GM23338 (cell line): Measurements from ENCODE around the gene ONECUT3.

Source experiments
- CREB1 ChIP-seq: fragments of 250-450 bp; sonication (Bioruptor Pico); IDR thresholded peaks from 2 replicates; pipeline ENCODE4 v1.5.0; 2020; ENCODE audit warnings: low read depth, mild to moderate bottlenecking, moderate library complexity
- EZH2 ChIP-seq: fragments of 200-600 bp; sonication (generic); IDR thresholded peaks from one replicate; pipeline ENCODE4 v1.8.0; 2017; ENCODE audit warnings: antibody characterized with exemption, mild to moderate bottlenecking, low read depth; ENCODE audit not compliant: unreplicated experiment
- EZH2phosphoT487 ChIP-seq: fragments of 200-600 bp; sonication (generic); IDR thresholded peaks from one replicate; pipeline ENCODE4 v1.8.1; 2018; ENCODE audit warnings: antibody characterized with exemption; ENCODE audit not compliant: unreplicated experiment
- JUNB ChIP-seq: IDR thresholded peaks from one replicate; pipeline ENCODE4 v1.6.1; 2016; ENCODE audit warnings: antibody characterized with exemption; ENCODE audit not compliant: unreplicated experiment
- NANOG ChIP-seq: IDR thresholded peaks from 2 replicates; pipeline ENCODE4 v1.6.1; 2016; ENCODE audit warnings: antibody characterized with exemption, borderline replicate concordance
- POLR2AphosphoS5 ChIP-seq: IDR thresholded peaks from 2 replicates; pipeline ENCODE4 v1.6.1; 2016; ENCODE audit warnings: antibody characterized with exemption, low read depth
- REST ChIP-seq: IDR thresholded peaks from one replicate; pipeline ENCODE4 v1.6.1; 2018; ENCODE audit warnings: antibody characterized with exemption; ENCODE audit not compliant: unreplicated experiment
- STAT1 ChIP-seq: IDR thresholded peaks from one replicate; pipeline ENCODE4 v1.6.1; 2016; ENCODE audit warnings: antibody characterized with exemption; ENCODE audit not compliant: unreplicated experiment
- ZNF114 ChIP-seq: fragments of 250-450 bp; sonication (Bioruptor Pico); IDR thresholded peaks from 2 replicates; pipeline ENCODE4 v1.5.0; 2020; ENCODE audit warnings: mild to moderate bottlenecking, moderate library complexity
- ZNF331 ChIP-seq: fragments of 250-450 bp; sonication (Bioruptor Pico); IDR thresholded peaks from 2 replicates; pipeline ENCODE4 v1.5.0; 2020; ENCODE audit warnings: low read depth, mild to moderate bottlenecking, moderate library complexity
- ZNF462 ChIP-seq: fragments of 250-450 bp; sonication (Bioruptor Pico); IDR thresholded peaks from 2 replicates; pipeline ENCODE4 v1.5.0; 2020; ENCODE audit warnings: mild to moderate bottlenecking, moderate library complexity
- TF ChIP-seq, protein P1 (sequence below), 2 experiments: fragments of 200-600 bp in 1 of 2; sonication (generic) in 1 of 2; conservative IDR thresholded peaks; 2 replicates each; pipeline versions ENCODE4 v1.5.1 to v1.6.1; 2016 to 2017; ENCODE audit warnings: antibody characterized with exemption in 2 of 2, low read depth in 2 of 2, mild to moderate bottlenecking in 2 of 2, moderate library complexity in 1 of 2
- TF ChIP-seq, protein P2 (sequence below): IDR thresholded peaks from 2 replicates; pipeline ENCODE4 v1.6.1; 2016; ENCODE audit warnings: antibody characterized with exemption

- TF ChIP-seq, protein P1, sequence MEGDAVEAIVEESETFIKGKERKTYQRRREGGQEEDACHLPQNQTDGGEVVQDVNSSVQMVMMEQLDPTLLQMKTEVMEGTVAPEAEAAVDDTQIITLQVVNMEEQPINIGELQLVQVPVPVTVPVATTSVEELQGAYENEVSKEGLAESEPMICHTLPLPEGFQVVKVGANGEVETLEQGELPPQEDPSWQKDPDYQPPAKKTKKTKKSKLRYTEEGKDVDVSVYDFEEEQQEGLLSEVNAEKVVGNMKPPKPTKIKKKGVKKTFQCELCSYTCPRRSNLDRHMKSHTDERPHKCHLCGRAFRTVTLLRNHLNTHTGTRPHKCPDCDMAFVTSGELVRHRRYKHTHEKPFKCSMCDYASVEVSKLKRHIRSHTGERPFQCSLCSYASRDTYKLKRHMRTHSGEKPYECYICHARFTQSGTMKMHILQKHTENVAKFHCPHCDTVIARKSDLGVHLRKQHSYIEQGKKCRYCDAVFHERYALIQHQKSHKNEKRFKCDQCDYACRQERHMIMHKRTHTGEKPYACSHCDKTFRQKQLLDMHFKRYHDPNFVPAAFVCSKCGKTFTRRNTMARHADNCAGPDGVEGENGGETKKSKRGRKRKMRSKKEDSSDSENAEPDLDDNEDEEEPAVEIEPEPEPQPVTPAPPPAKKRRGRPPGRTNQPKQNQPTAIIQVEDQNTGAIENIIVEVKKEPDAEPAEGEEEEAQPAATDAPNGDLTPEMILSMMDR (conservative IDR thresholded peaks at IDR 0.05; ENCODE audit: low read depth in 2 of 2): no peak
- no peak for TF ChIP-seq POLR2AphosphoS5
- TF ChIP-seq EZH2: no peak
- no peak for TF ChIP-seq EZH2phosphoT487
- TF ChIP-seq NANOG: no peak
- no peak for TF ChIP-seq REST
- TF ChIP-seq, protein P2, sequence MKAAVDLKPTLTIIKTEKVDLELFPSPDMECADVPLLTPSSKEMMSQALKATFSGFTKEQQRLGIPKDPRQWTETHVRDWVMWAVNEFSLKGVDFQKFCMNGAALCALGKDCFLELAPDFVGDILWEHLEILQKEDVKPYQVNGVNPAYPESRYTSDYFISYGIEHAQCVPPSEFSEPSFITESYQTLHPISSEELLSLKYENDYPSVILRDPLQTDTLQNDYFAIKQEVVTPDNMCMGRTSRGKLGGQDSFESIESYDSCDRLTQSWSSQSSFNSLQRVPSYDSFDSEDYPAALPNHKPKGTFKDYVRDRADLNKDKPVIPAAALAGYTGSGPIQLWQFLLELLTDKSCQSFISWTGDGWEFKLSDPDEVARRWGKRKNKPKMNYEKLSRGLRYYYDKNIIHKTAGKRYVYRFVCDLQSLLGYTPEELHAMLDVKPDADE: no peak
- no peak for TF ChIP-seq ZNF331 (CRISPR knock-in tag)
- no peak for TF ChIP-seq ZNF114
- TF ChIP-seq CREB1: no peak
- no peak for TF ChIP-seq STAT1
- TF ChIP-seq JUNB: no peak
- no peak for TF ChIP-seq ZNF462
Measured at GRCh38 chr19:1830568-1830967, 77.3 kb downstream of the ONECUT3 start.
